H1 (cell line): Measurements from ENCODE around the gene SGCD. TPM values are rescaled to one million over a fixed set of nuclear protein-coding genes. Genes with fewer than 3 reads are reported as not detected.

ENCODE experiments used
- CHD7 ChIP-seq: fragments of 300-600 bp; sonication (generic); IDR thresholded peaks from 2 replicates; pipeline ENCODE4 v1.7.1; 2012; ENCODE audit warnings: low read length, moderate library complexity, mild to moderate bottlenecking, inconsistent platforms; ENCODE audit not compliant: insufficient replicate concordance
- FOSL1 ChIP-seq: IDR thresholded peaks from 2 replicates; pipeline ENCODE4 v1.6.1; 2011; ENCODE audit warnings: mild to moderate bottlenecking, low read depth, low read length, moderate library complexity; ENCODE audit not compliant: insufficient read depth
- SP2 ChIP-seq: IDR thresholded peaks from 2 replicates; pipeline ENCODE4 v1.6.1; 2012; ENCODE audit warnings: mild to moderate bottlenecking, low read length, inconsistent platforms
- polyA plus RNA-seq, 7 experiments: library from polyadenylated mRNA; depleted of rRNA in 3 of 7; stranded (reverse) in 5 of 7; unstranded in 2 of 7; fragments of >200 nt in 5 of 7; fragments of 200-250 nt in 2 of 7; gene quantifications; 1 replicate in 5 of 7; 2 replicates in 1 of 7; 4 replicates in 1 of 7; pipeline versions ENCODE4 v1.2.1 to v1.2.3, GENCODE V29; 2011 to 2013; ENCODE audit warnings: missing spikeins in 2 of 7, mixed read lengths in 2 of 7
- total RNA-seq: library from RNA; stranded (reverse); fragmentation: NEBNext Ultra II Directional; extraction: Animal tissue kit (Norgen Biotek cat#: 25700); gene quantifications from 2 replicates; pipeline ENCODE4 v1.2.1, GENCODE V29; 2021

Gene SGCD
- total and polyA plus RNA-seq, 2 of the 8 experiments (the other 6 are each of a cell fraction or from before 2014, with no cell fraction given), result 0.04 to 0.08 TPM

- TF ChIP-seq CHD7 (no peak), FOSL1 (no peak), SP2 (no peak)
Observed at GRCh38 chr5:156513123-156513815, 186.3 kb downstream of the SGCD start (continued).
